Naive thymus-derived CD8-positive, alpha-beta T cell (primary cell): Measurements from ENCODE around the gene CNOT2. TPM values are rescaled to one million over a fixed set of nuclear protein-coding genes. Genes with fewer than 3 reads are reported as not detected.
A peak's percentile ranks its signal among the peaks of the same experiment; 100 is the strongest.

Experiments used
- ATAC-seq, 2 donors: fragments of 150-1000 bp; cut with Tn5 transposase in 1 of 2; sonication (Bioruptor Pico), chemical (Tn5 transposase) in 1 of 2; 1 replicate in 1 of 2; 2 replicates in 1 of 2; pipeline ENCODE4 v1.10.0; 2021; ENCODE audit warnings: mild to moderate bottlenecking in 2 of 2, moderate library complexity in 2 of 2
- POLR2A ChIA-PET: fragments of 350-600 bp; sonication (Branson Sonifier 250); formaldehyde crosslinking; loops from one replicate; lab custom pipeline; 2021; ENCODE audit warnings: antibody characterized with exemption; lab: Charles Lee
- DNase-seq, 10 donors: peaks; one replicate each; pipeline versions ENCODE4 v3.0.0 to v3.0.0-alpha.2; 2020 to 2022
- H3K27ac Mint-ChIP-seq, 10 donors: one replicate each; pipeline ENCODE4 v1.8.0; 2020 to 2022; ENCODE audit warnings: mild to moderate bottlenecking in 10 of 10, mixed read lengths in 10 of 10, moderate library complexity in 4 of 10, inconsistent platforms in 1 of 10
- H3K27me3 Mint-ChIP-seq, 5 donors: one replicate each; pipeline ENCODE4 v1.8.0; 2021 to 2022; ENCODE audit warnings: mixed read lengths in 5 of 5
- H3K36me3 Mint-ChIP-seq, 3 donors: one replicate each; pipeline ENCODE4 v1.8.0; 2020 to 2022; ENCODE audit warnings: mixed read lengths in 3 of 3, mild to moderate bottlenecking in 2 of 3, inconsistent platforms in 1 of 3
- H3K4me1 Mint-ChIP-seq, 4 donors: one replicate each; pipeline ENCODE4 v1.8.0; 2021 to 2022; ENCODE audit warnings: mixed read lengths in 4 of 4
- H3K4me3 Mint-ChIP-seq, 10 donors: one replicate each; pipeline ENCODE4 v1.8.0; 2020 to 2022; ENCODE audit warnings: mild to moderate bottlenecking in 10 of 10, mixed read lengths in 10 of 10, moderate library complexity in 6 of 10, inconsistent platforms in 1 of 10
- H3K9me3 Mint-ChIP-seq, 9 donors: one replicate each; pipeline ENCODE4 v1.8.0; 2020 to 2022; ENCODE audit warnings: mixed read lengths in 9 of 9, mild to moderate bottlenecking in 3 of 9, inconsistent platforms in 1 of 9, moderate library complexity in 1 of 9
- polyA plus RNA-seq, 3 donors: library from polyadenylated mRNA; unstranded; fragments of 300-500 nt; fragmentation: Illumina TruSeq; gene quantifications; one replicate each; pipeline ENCODE4 v1.2.3, GENCODE V29; 2021
- total RNA-seq, 8 experiments: library from RNA in 2 of 8; stranded (reverse) in 2 of 8; gene quantifications; one replicate each; pipeline ENCODE4 v1.2.3 and lab custom pipeline; 2021 to 2026

The CNOT2 gene
- total and polyA plus RNA-seq, 5 experiments from 2014 or later = 110 to 143 (median 124) TPM

GRCh38 chr12:70240673-70241072 is 2.6 kb upstream of the CNOT2 start:
- ATAC-seq = no peak
- Mint-ChIP-seq H3K4me1 (peaks cover 20 to 52% (median 43%) of the 10 kb centered on the region in 4 donors), H3K27ac (peak overlapping the region in 6 of 10 donors; percentile 2 to 98 (median 45)), H3K4me3 (peak overlapping the region in 8 of 10 donors; percentile 1 to 69 (median 8)), H3K36me3 (peaks cover 15 to 62% (median 38%) of the 10 kb centered on the region in 3 donors), H3K27me3 (no peaks in the 10 kb centered on the region), H3K9me3 (peaks cover 0 to 2% (median 0%) of the 10 kb centered on the region in 9 donors)
- DNase-seq = no peak
- POLR2A ChIA-PET = no interaction called here

DNA sequence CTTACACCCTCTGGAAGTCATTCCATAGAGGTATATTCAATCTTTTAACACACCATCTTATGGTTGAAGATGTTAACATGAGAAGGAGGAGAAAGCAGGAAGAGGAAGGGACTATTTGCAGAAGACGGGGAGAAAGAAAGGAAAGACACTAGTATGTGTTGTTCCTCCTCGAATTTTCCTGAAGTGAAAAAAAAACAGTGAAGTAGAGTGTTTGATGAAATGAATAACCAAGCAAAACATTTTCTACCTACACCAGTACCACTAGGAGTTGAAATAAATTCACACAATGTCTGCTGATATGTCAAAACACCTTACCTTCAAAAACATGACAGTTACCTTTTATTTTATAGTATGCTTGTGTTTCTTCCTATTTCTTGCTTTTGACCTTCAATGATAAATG is 1.4 kb upstream of the CNOT2 start:
- Mint-ChIP-seq H3K4me3 (peak overlapping the region; percentile 73 to 100 (median 98)), H3K36me3 (peaks cover 11 to 67% (median 32%) of the 10 kb centered on the region in 3 donors), H3K9me3 (no peaks in the 10 kb centered on the region), H3K27ac (peak overlapping the region; percentile 41 to 100 (median 98)), H3K27me3 (no peaks in the 10 kb centered on the region), H3K4me1 (peaks cover 25 to 63% (median 52%) of the 10 kb centered on the region in 4 donors)
- ATAC-seq = no peak
- POLR2A ChIA-PET = interaction anchor here (0.6 to 1.3 kb wide), 2 partner anchors 16 to 125 kb away, joined by 4 to 5 read pairs; partner anchors contain the start of gene KCNMB4
- DNase-seq = no peak

- POLR2A ChIA-PET = interaction anchor here (0.9 to 2.1 kb wide), 7 partner anchors 40 to 1420 kb away, joined by 3 to 18 read pairs (median 5); partner anchors contain the start of genes KCNMB4, THAP2 and ZFC3H1
- Mint-ChIP-seq H3K9me3 (no peaks in the 10 kb centered on the region), H3K36me3 (peaks cover 11 to 69% (median 21%) of the 10 kb centered on the region in 3 donors), H3K27ac (peak overlapping the region; percentile 97 to 100 (median 99)), H3K4me1 (peaks cover 34 to 82% (median 71%) of the 10 kb centered on the region in 4 donors), H3K4me3 (peak overlapping the region; percentile 97 to 100 (median 99)), H3K27me3 (no peaks in the 10 kb centered on the region)
- peak; percentile 57 to 83 (median 74) for DNase-seq
- ATAC-seq = peak; percentile 62 to 63
These were observed 508 bp downstream of the CNOT2 start for GRCh38 chr12:70243510-70244371.

DNA sequence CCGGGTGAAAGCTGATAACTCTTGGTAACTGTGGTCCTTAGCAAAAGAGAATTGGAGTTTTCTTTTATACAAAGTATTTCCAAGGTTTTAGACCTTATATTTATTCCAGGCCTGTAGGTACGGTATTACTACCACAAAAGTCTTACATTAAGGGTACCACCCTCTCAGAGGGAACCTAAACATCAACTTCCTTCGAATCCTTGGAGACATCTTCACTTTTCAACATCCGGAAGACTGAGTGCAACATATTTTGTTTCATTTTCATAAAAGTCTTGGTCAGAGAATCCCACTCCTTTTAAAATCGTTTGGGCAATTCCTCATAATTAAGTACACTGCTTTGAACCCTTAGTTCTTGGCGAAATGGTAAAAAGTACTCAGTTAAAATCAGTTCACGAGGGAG is 1.2 kb downstream of the CNOT2 start:
- no peaks in the 10 kb centered on the region for H3K27me3 Mint-ChIP-seq
- DNase-seq = no peak

DNA sequence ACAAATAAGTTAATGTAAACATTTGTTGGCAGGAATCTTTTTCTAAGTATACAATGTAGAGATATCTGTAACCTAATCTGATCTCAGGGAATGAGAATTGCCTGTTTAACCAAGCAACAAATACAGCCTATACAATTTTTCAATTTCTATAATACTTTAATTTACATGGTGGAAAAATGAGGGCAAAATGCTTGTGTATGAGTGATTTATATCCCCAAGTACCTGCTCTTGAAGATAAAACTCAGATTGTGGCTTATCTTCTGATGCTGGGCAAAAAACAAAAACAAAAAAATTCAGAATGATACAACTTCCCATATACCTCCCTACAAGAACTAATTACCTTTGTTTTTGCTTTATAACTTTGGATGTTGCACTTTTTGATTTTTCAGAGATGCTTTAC is 2.2 kb downstream of the CNOT2 start:
- H3K4me3 Mint-ChIP-seq = peak overlapping the region in 9 of 10 donors; percentile 16 to 100 (median 99)
- DNase-seq = no peak
- no peak for ATAC-seq
- peaks cover 9 to 59% (median 10%) of the 10 kb centered on the region in 3 donors for H3K36me3 Mint-ChIP-seq
- peaks cover 33 to 87% (median 72%) of the 10 kb centered on the region in 4 donors for H3K4me1 Mint-ChIP-seq
- H3K9me3 Mint-ChIP-seq = no peaks in the 10 kb centered on the region
- peak overlapping the region in 7 of 10 donors; percentile 2 to 99 (median 25) for H3K27ac Mint-ChIP-seq
- POLR2A ChIA-PET = no interaction called here
- no peaks in the 10 kb centered on the region for H3K27me3 Mint-ChIP-seq

More for the DNA sequence above, 1.2 kb downstream of the CNOT2 start:
- no peak for ATAC-seq
- Mint-ChIP-seq H3K36me3 (peaks cover 11 to 67% (median 16%) of the 10 kb centered on the region in 3 donors), H3K4me3 (peak overlapping the region; percentile 97 to 100 (median 99)), H3K27ac (peak overlapping the region; percentile 97 to 100 (median 99)), H3K9me3 (no peaks in the 10 kb centered on the region), H3K4me1 (peaks cover 34 to 85% (median 74%) of the 10 kb centered on the region in 4 donors)
- POLR2A ChIA-PET = interaction anchor here (0.9 to 2.1 kb wide), 6 partner anchors 40 to 1419 kb away, joined by 3 to 18 read pairs (median 6); partner anchors contain the start of genes KCNMB4, THAP2 and ZFC3H1

DNA sequence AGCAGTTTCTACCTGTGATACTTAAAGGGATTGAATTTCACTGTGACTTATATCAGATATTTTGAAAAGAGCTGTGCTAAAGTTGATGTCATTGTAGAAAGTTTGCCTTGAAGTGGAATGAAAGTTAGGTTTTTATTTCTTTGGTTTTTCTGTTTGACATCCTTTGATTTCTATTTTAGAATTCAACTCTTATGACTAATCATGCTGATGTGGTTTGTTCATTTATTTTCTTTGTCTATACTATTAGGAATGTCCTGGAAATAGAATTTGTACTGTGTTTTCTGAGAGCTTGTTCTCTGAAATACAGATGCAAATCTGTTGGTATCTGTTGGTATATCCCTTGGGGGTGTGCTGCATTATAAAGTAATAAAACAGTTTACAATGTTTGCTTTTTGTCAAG is 3.3 kb downstream of the CNOT2 start:
- Mint-ChIP-seq H3K9me3 (no peaks in the 10 kb centered on the region), H3K27me3 (no peaks in the 10 kb centered on the region), H3K4me1 (peaks cover 37 to 87% (median 74%) of the 10 kb centered on the region in 4 donors), H3K36me3 (peaks cover 2 to 52% (median 7%) of the 10 kb centered on the region in 3 donors), H3K4me3 (peak overlapping the region in 8 of 10 donors; percentile 17 to 60 (median 27)), H3K27ac (peak overlapping the region in 5 of 10 donors; percentile 2 to 83 (median 41))
- ATAC-seq = no peak
- POLR2A ChIA-PET = no interaction called here
- no peak for DNase-seq

DNA sequence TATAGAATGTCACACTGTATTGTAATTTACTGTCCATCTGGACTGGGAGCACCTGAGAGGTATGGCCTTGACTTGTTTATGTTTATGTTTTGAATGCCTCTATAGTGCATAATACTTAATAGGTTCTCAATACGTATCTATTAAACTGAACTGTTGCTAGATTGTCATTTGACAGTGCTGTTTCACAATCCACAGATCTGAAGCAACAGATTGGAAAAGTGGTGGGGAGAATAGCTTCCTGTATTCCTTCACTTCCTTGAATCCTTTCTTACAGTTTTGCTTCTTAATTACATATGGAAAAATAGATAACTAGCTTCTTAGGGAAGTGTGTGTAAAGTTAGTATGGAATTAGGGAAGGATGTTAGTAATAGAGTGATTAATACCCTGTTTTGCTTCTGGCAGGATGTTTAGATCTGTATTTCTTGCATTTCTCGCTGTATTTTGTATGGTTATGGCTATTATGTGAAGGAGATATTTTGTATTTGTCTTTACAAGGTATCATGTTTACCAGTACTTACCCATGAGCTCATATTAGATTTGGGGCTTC is 4.5 kb downstream of the CNOT2 start:
- ATAC-seq = no peak
- Mint-ChIP-seq H3K36me3 (peaks cover 2 to 52% (median 7%) of the 10 kb centered on the region in 3 donors), H3K4me1 (peaks cover 34 to 84% (median 73%) of the 10 kb centered on the region in 4 donors), H3K27ac (peak overlapping the region in 4 of 10 donors; percentile 15 to 47 (median 28)), H3K4me3 (peak overlapping the region in 9 of 10 donors; percentile 21 to 60 (median 32)), H3K27me3 (no peaks in the 10 kb centered on the region), H3K9me3 (no peaks in the 10 kb centered on the region)
- POLR2A ChIA-PET = interaction anchor here (0.6 kb wide), 1 partner anchor 24 kb away, joined by 3 read pairs; no protein-coding TSS in a partner anchor
- no peak for DNase-seq

GRCh38 chr12:70248876-70249275 is 5.6 kb downstream of the CNOT2 start:
- DNase-seq = no peak
- Mint-ChIP-seq H3K27me3 (no peaks in the 10 kb centered on the region), H3K36me3 (peaks cover 2 to 53% (median 6%) of the 10 kb centered on the region in 3 donors), H3K9me3 (no peaks in the 10 kb centered on the region), H3K4me3 (peak overlapping the region in 6 of 10 donors; percentile 0 to 60 (median 24)), H3K4me1 (peaks cover 33 to 95% (median 83%) of the 10 kb centered on the region in 4 donors), H3K27ac (no peak overlapping the region)
- no peak for ATAC-seq
- POLR2A ChIA-PET = no interaction called here

GRCh38 chr12:70249903-70250302 is 6.7 kb downstream of the CNOT2 start:
- H3K36me3 Mint-ChIP-seq = peaks cover 0 to 46% (median 2%) of the 10 kb centered on the region in 3 donors
- POLR2A ChIA-PET = no interaction called here
- no peaks in the 10 kb centered on the region for H3K27me3 Mint-ChIP-seq
- H3K9me3 Mint-ChIP-seq = no peaks in the 10 kb centered on the region
- DNase-seq = no peak
- ATAC-seq = no peak
- peaks cover 30 to 94% (median 84%) of the 10 kb centered on the region in 4 donors for H3K4me1 Mint-ChIP-seq
- peak overlapping the region in 1 of 10 donors; percentile 14 for H3K4me3 Mint-ChIP-seq
- H3K27ac Mint-ChIP-seq = peak overlapping the region in 3 of 10 donors; percentile 12 to 31 (median 13)

- H3K27ac Mint-ChIP-seq = peak overlapping the region in 5 of 10 donors; percentile 7 to 70 (median 34)
- POLR2A ChIA-PET = no interaction called here
- ATAC-seq (no peak), DNase-seq (no peak)
- peak overlapping the region in 5 of 10 donors; percentile 3 to 30 (median 5) for H3K4me3 Mint-ChIP-seq
- H3K36me3 Mint-ChIP-seq = peaks cover 0 to 42% (median under 1%) of the 10 kb centered on the region in 3 donors
- H3K4me1 Mint-ChIP-seq = peaks cover 32 to 94% (median 86%) of the 10 kb centered on the region in 4 donors
- no peaks in the 10 kb centered on the region for H3K27me3 Mint-ChIP-seq
- no peaks in the 10 kb centered on the region for H3K9me3 Mint-ChIP-seq
These were observed 8.0 kb downstream of the CNOT2 start for GRCh38 chr12:70251226-70251625.

DNA sequence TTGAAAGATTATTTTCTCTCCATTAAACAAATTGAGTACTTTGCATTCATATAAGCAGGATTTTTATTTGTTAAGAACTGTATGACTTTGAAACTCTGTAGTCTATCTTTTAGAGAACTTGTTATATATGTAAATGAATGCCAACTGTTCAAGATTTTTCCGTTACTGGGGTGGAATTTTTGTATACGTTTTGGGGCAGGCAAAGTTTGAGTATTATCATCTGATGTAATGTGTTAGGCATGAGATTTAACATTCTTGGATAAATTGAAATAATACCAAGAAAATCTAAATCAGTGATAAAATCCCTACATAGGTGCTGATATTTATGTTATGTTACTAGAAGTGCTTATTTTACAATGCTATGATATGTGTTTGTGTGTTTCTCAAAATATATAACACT is 8.4 kb downstream of the CNOT2 start:
- Mint-ChIP-seq H3K36me3 (peaks cover 0 to 41% (median 1%) of the 10 kb centered on the region in 3 donors), H3K4me1 (peaks cover 32 to 94% (median 86%) of the 10 kb centered on the region in 4 donors), H3K27ac (peak overlapping the region in 4 of 10 donors; percentile 2 to 70 (median 21)), H3K27me3 (no peaks in the 10 kb centered on the region), H3K9me3 (no peaks in the 10 kb centered on the region), H3K4me3 (peak overlapping the region in 3 of 10 donors; percentile 1 to 26 (median 18))
- DNase-seq = no peak
- no peak for ATAC-seq
- POLR2A ChIA-PET = no interaction called here

DNA sequence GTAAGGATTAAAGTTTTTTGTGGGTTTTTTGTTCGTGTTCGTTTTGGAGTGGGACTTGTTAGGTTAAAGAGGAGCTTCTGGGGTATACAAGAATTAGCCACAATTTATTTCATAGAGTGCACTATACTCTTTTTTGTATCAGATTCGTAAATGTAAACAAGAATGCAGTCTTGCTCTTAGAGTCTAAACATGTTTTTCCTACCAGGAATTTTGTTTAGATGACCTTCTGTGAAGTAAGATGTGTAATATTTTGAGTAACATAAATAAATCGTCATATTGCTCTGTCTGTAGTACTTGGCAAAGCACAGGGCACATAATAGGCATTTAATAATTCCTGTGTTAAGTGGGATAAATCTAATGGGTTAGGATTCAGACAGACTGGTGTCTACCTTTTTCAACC is 9.6 kb downstream of the CNOT2 start:
- no peaks in the 10 kb centered on the region for H3K9me3 Mint-ChIP-seq
- H3K4me1 Mint-ChIP-seq = peaks cover 30 to 91% (median 81%) of the 10 kb centered on the region in 4 donors
- peak overlapping the region in 1 of 10 donors; percentile 58 for H3K27ac Mint-ChIP-seq
- H3K36me3 Mint-ChIP-seq = peaks cover 0 to 35% (median 2%) of the 10 kb centered on the region in 3 donors
- H3K27me3 Mint-ChIP-seq = no peaks in the 10 kb centered on the region
- DNase-seq (no peak), ATAC-seq (no peak)
- POLR2A ChIA-PET = no interaction called here
- no peak overlapping the region for H3K4me3 Mint-ChIP-seq
